HL-60 (cell line): ENCODE measurements around the gene CLCN5.

Experiments used
- DNase-seq, 2 experiments: peaks; one replicate each; pipeline ENCODE4 v3.0.0-alpha.2; 2010 to 2020; ENCODE audit warnings: low read depth in 1 of 2, low spot score in 1 of 2
- H3K27ac ChIP-seq: fragments of 250-450 bp; sonication (Bioruptor Pico); replicated peaks from 2 replicates; pipeline ENCODE4 v1.5.1; 2020; ENCODE audit warnings: mild to moderate bottlenecking, moderate library complexity
- H3K27me3 ChIP-seq: fragments of 250-450 bp; sonication (Bioruptor Pico); 2 replicates; pipeline ENCODE4 v1.5.1; 2021; ENCODE audit warnings: mild to moderate bottlenecking, moderate library complexity; ENCODE audit not compliant: insufficient read depth, poor library complexity, severe bottlenecking
- H3K4me3 ChIP-seq: replicated peaks from 2 replicates; pipeline ENCODE4 v1.5.1; 2011; ENCODE audit warnings: mild to moderate bottlenecking, control low read depth, low read length; ENCODE audit not compliant: insufficient read depth
- GABPA ChIP-seq: IDR thresholded peaks from 2 replicates; pipeline ENCODE4 v1.6.1; 2012; ENCODE audit warnings: low read depth
- POLR2AphosphoS5 ChIP-seq: IDR thresholded peaks from 2 replicates; pipeline ENCODE4 v1.6.1; 2012; ENCODE audit warnings: low read depth
- REST ChIP-seq: IDR thresholded peaks from 2 replicates; pipeline ENCODE4 v1.6.1; 2012; ENCODE audit warnings: low read depth; ENCODE audit not compliant: insufficient replicate concordance
- SPI1 ChIP-seq: IDR thresholded peaks from 2 replicates; pipeline ENCODE4 v1.6.1; 2012; ENCODE audit warnings: low read depth, mild to moderate bottlenecking, borderline replicate concordance
- TF ChIP-seq, protein P1 (sequence below): IDR thresholded peaks from one replicate; pipeline ENCODE4 v1.5.1; 2011; ENCODE audit warnings: low read length, control low read depth, inconsistent platforms; ENCODE audit not compliant: insufficient read depth

Gene CLCN5

DNA sequence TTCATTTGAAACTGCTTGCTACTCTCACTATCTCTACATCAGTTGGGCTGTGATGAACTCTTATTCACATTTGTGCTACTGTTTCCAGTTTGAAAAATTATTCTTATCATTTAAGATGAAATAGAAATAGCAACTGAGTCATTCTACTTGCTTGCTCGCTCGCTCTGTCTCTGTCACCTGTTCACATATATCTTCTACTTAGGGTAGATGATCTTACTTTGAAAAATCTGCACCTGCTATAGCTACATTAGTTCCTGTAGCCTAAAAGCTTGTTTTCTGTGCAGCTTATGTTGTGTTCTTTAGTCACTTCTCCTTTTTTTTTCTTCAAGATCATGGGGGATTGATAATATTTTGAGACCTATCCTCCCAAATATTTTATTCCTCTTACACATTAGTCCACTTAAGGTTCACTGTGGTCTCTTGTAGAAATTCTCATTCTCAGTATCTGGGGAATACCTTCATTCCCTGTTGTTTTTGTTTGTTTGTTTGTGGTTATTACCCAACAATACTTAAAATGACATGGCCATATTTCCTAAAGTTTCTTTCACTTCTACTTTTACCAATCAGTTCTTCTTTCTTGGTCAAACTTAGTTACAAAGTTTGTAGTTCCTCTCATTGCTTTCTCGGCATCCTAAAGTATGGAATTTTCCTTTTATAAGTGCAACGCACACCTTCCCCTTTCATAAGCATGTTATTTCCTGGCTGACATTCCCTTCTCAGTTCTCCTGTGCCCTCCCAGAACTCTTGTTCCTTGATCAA, 36.5 kb downstream of the CLCN5 start:
- TF ChIP-seq REST = no peak
- peak; percentile 37; the same call in 1 of the 2 replicates for TF ChIP-seq SPI1
- no peak overlapping the region for H3K4me3 ChIP-seq
- H3K27ac ChIP-seq = no peak overlapping the region
- H3K27me3 ChIP-seq = no peaks in the 10 kb centered on the region
- DNase-seq = no peak

DNA sequence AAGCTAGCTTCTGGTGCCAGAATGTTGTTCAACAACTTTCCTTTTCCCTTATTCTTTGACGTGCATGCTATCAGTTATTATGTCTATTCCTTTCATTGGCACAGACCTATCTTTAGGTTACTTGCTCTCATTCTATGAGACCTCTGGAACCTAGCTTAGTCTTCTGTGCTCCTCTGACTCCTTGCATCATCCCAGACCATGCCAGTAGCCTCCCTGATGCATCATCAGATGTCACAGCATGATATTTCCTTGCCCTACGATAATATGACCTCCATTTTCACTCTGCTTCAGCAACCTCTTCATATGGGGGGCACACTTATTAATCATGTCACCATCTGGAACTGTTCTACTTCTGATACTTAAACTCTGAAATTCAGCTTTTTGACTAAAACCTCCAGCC, 37.2 kb downstream of the CLCN5 start:
- Histone ChIP-seq H3K27me3 (no peaks in the 10 kb centered on the region), H3K27ac (no peak overlapping the region), H3K4me3 (no peak overlapping the region)
- TF ChIP-seq GABPA = no peak
- TF ChIP-seq, protein P1, sequence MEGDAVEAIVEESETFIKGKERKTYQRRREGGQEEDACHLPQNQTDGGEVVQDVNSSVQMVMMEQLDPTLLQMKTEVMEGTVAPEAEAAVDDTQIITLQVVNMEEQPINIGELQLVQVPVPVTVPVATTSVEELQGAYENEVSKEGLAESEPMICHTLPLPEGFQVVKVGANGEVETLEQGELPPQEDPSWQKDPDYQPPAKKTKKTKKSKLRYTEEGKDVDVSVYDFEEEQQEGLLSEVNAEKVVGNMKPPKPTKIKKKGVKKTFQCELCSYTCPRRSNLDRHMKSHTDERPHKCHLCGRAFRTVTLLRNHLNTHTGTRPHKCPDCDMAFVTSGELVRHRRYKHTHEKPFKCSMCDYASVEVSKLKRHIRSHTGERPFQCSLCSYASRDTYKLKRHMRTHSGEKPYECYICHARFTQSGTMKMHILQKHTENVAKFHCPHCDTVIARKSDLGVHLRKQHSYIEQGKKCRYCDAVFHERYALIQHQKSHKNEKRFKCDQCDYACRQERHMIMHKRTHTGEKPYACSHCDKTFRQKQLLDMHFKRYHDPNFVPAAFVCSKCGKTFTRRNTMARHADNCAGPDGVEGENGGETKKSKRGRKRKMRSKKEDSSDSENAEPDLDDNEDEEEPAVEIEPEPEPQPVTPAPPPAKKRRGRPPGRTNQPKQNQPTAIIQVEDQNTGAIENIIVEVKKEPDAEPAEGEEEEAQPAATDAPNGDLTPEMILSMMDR = no peak
- TF ChIP-seq SPI1 = no peak
- no peak for TF ChIP-seq REST
- no peak for DNase-seq

GRCh38 chrX:49960061-49960460, 37.7 kb downstream of the CLCN5 start:
- DNase-seq = no peak
- H3K4me3 ChIP-seq = no peak overlapping the region
- H3K27me3 ChIP-seq = no peaks in the 10 kb centered on the region
- H3K27ac ChIP-seq = no peak overlapping the region
- TF ChIP-seq, protein P1 = no peak
- no peak for TF ChIP-seq GABPA
- no peak for TF ChIP-seq SPI1
- no peak for TF ChIP-seq REST
- no peak for TF ChIP-seq POLR2AphosphoS5
